Measurements from ENCODE around the gene LIMCH1.
"Not testable (repeated sequence)": the region's sequence is repeated elsewhere in the genome, so short reads cannot be mapped to it uniquely, and the experiment has no call there.

LIMCH1 gene

GRCh38 chr4:41538017-41538733, at the start of gene LIMCH1:
LIMCH1 (plus strand) TSS chr4:41538157; CDS start chr4:41605996, 67,839 bp downstream.
- Histone ChIP-seq H3K9ac (ENCODE audit: low read length) (no peak within 1 kb of the TSS), H3K27me3 (ENCODE audit: control insufficient read depth, insufficient read depth, low read length) (no peaks in the 10 kb centered on the region), H3K9me3 (ENCODE audit: control insufficient read depth, low read length) (no peaks in the 10 kb centered on the region), H3K36me3 (ENCODE audit: control insufficient read depth, insufficient read depth, low read length) (no peaks in the 10 kb centered on the region), H3K4me1 (ENCODE audit: control insufficient read depth, insufficient read depth, low read length) (no peaks in the 10 kb centered on the region), H3K4me3 (ENCODE audit: low read length) (no peak within 1 kb of the TSS)

- H3K4me1 ChIP-seq (ENCODE audit: control insufficient read depth, insufficient read depth, low read length); H3K9ac ChIP-seq (ENCODE audit: low read length); H3K4me3 ChIP-seq (ENCODE audit: low read length); H3K9me3 ChIP-seq (ENCODE audit: control insufficient read depth, low read length); H3K36me3 ChIP-seq (ENCODE audit: control insufficient read depth, insufficient read depth, low read length); H3K27me3 ChIP-seq (ENCODE audit: control insufficient read depth, insufficient read depth, low read length): not testable (repeated sequence)
Measured at GRCh38 chr4:41491081-41491576, 46.8 kb upstream of the LIMCH1 start.

- Histone ChIP-seq H3K9me3 (ENCODE audit: control insufficient read depth, low read length) (no peaks in the 10 kb centered on the region), H3K4me3 (ENCODE audit: low read length) (no peak overlapping the region), H3K4me1 (ENCODE audit: control insufficient read depth, insufficient read depth, low read length) (no peaks in the 10 kb centered on the region), H3K9ac (ENCODE audit: low read length) (no peak overlapping the region), H3K36me3 (ENCODE audit: control insufficient read depth, insufficient read depth, low read length) (no peaks in the 10 kb centered on the region), H3K27me3 (ENCODE audit: control insufficient read depth, insufficient read depth, low read length) (no peaks in the 10 kb centered on the region)
Measured at GRCh38 chr4:41496977-41497376, 41.0 kb upstream of the LIMCH1 start.

- H3K27me3 ChIP-seq (ENCODE audit: control insufficient read depth, insufficient read depth, low read length): no peaks in the 10 kb centered on the region
- no peaks in the 10 kb centered on the region for H3K9me3 ChIP-seq (ENCODE audit: control insufficient read depth, low read length)
- H3K36me3 ChIP-seq (ENCODE audit: control insufficient read depth, insufficient read depth, low read length): no peaks in the 10 kb centered on the region
- no peak overlapping the region for H3K4me3 ChIP-seq (ENCODE audit: low read length)
- no peak overlapping the region for H3K9ac ChIP-seq (ENCODE audit: low read length)
- H3K4me1 ChIP-seq (ENCODE audit: control insufficient read depth, insufficient read depth, low read length): no peaks in the 10 kb centered on the region
Measured at GRCh38 chr4:41498177-41498576, 39.8 kb upstream of the LIMCH1 start.

GRCh38 chr4:41504167-41504818, 33.7 kb upstream of the LIMCH1 start:
- Histone ChIP-seq H3K36me3 (ENCODE audit: control insufficient read depth, insufficient read depth, low read length) (no peaks in the 10 kb centered on the region), H3K27me3 (ENCODE audit: control insufficient read depth, insufficient read depth, low read length) (no peaks in the 10 kb centered on the region), H3K4me3 (ENCODE audit: low read length) (no peak overlapping the region), H3K9ac (ENCODE audit: low read length) (no peak overlapping the region), H3K4me1 (ENCODE audit: control insufficient read depth, insufficient read depth, low read length) (no peaks in the 10 kb centered on the region), H3K9me3 (ENCODE audit: control insufficient read depth, low read length) (no peaks in the 10 kb centered on the region)

GRCh38 chr4:41505161-41505661, 32.7 kb upstream of the LIMCH1 start:
- Histone ChIP-seq H3K36me3 (ENCODE audit: control insufficient read depth, insufficient read depth, low read length) (no peaks in the 10 kb centered on the region), H3K4me1 (ENCODE audit: control insufficient read depth, insufficient read depth, low read length) (no peaks in the 10 kb centered on the region), H3K9ac (ENCODE audit: low read length) (no peak overlapping the region), H3K4me3 (ENCODE audit: low read length) (no peak overlapping the region), H3K27me3 (ENCODE audit: control insufficient read depth, insufficient read depth, low read length) (no peaks in the 10 kb centered on the region), H3K9me3 (ENCODE audit: control insufficient read depth, low read length) (no peaks in the 10 kb centered on the region)

- no peaks in the 10 kb centered on the region for H3K27me3 ChIP-seq (ENCODE audit: control insufficient read depth, insufficient read depth, low read length)
- H3K9ac ChIP-seq (ENCODE audit: low read length): no peak overlapping the region
- no peak overlapping the region for H3K4me3 ChIP-seq (ENCODE audit: low read length)
- H3K4me1 ChIP-seq (ENCODE audit: control insufficient read depth, insufficient read depth, low read length): no peaks in the 10 kb centered on the region
- H3K36me3 ChIP-seq (ENCODE audit: control insufficient read depth, insufficient read depth, low read length): no peaks in the 10 kb centered on the region
- no peaks in the 10 kb centered on the region for H3K9me3 ChIP-seq (ENCODE audit: control insufficient read depth, low read length)
Measured at GRCh38 chr4:41506130-41506529, 31.8 kb upstream of the LIMCH1 start.

GRCh38 chr4:41507291-41507947, 30.5 kb upstream of the LIMCH1 start:
- H3K4me3 ChIP-seq (ENCODE audit: low read length): no peak overlapping the region
- no peaks in the 10 kb centered on the region for H3K36me3 ChIP-seq (ENCODE audit: control insufficient read depth, insufficient read depth, low read length)
- no peak overlapping the region for H3K9ac ChIP-seq (ENCODE audit: low read length)
- no peaks in the 10 kb centered on the region for H3K4me1 ChIP-seq (ENCODE audit: control insufficient read depth, insufficient read depth, low read length)
- H3K9me3 ChIP-seq (ENCODE audit: control insufficient read depth, low read length): no peaks in the 10 kb centered on the region
- H3K27me3 ChIP-seq (ENCODE audit: control insufficient read depth, insufficient read depth, low read length): no peaks in the 10 kb centered on the region

GRCh38 chr4:41509451-41509866, 28.5 kb upstream of the LIMCH1 start:
- Histone ChIP-seq H3K36me3 (ENCODE audit: control insufficient read depth, insufficient read depth, low read length) (no peaks in the 10 kb centered on the region), H3K9ac (ENCODE audit: low read length) (no peak overlapping the region), H3K27me3 (ENCODE audit: control insufficient read depth, insufficient read depth, low read length) (no peaks in the 10 kb centered on the region), H3K4me3 (ENCODE audit: low read length) (no peak overlapping the region), H3K4me1 (ENCODE audit: control insufficient read depth, insufficient read depth, low read length) (no peaks in the 10 kb centered on the region), H3K9me3 (ENCODE audit: control insufficient read depth, low read length) (no peaks in the 10 kb centered on the region)

GRCh38 chr4:41510179-41510578, 27.8 kb upstream of the LIMCH1 start:
- no peak overlapping the region for H3K4me3 ChIP-seq (ENCODE audit: low read length)
- no peaks in the 10 kb centered on the region for H3K27me3 ChIP-seq (ENCODE audit: control insufficient read depth, insufficient read depth, low read length)
- no peak overlapping the region for H3K9ac ChIP-seq (ENCODE audit: low read length)
- H3K9me3 ChIP-seq (ENCODE audit: control insufficient read depth, low read length): no peaks in the 10 kb centered on the region
- no peaks in the 10 kb centered on the region for H3K36me3 ChIP-seq (ENCODE audit: control insufficient read depth, insufficient read depth, low read length)
- no peaks in the 10 kb centered on the region for H3K4me1 ChIP-seq (ENCODE audit: control insufficient read depth, insufficient read depth, low read length)

GRCh38 chr4:41512136-41512535, 25.8 kb upstream of the LIMCH1 start:
- Histone ChIP-seq H3K9ac (ENCODE audit: low read length) (no peak overlapping the region), H3K9me3 (ENCODE audit: control insufficient read depth, low read length) (no peaks in the 10 kb centered on the region), H3K27me3 (ENCODE audit: control insufficient read depth, insufficient read depth, low read length) (no peaks in the 10 kb centered on the region), H3K36me3 (ENCODE audit: control insufficient read depth, insufficient read depth, low read length) (no peaks in the 10 kb centered on the region), H3K4me1 (ENCODE audit: control insufficient read depth, insufficient read depth, low read length) (no peaks in the 10 kb centered on the region), H3K4me3 (ENCODE audit: low read length) (no peak overlapping the region)

GRCh38 chr4:41512596-41512995, 25.4 kb upstream of the LIMCH1 start:
- Histone ChIP-seq H3K4me1 (ENCODE audit: control insufficient read depth, insufficient read depth, low read length) (no peaks in the 10 kb centered on the region), H3K9me3 (ENCODE audit: control insufficient read depth, low read length) (no peaks in the 10 kb centered on the region), H3K9ac (ENCODE audit: low read length) (no peak overlapping the region), H3K4me3 (ENCODE audit: low read length) (no peak overlapping the region), H3K36me3 (ENCODE audit: control insufficient read depth, insufficient read depth, low read length) (no peaks in the 10 kb centered on the region), H3K27me3 (ENCODE audit: control insufficient read depth, insufficient read depth, low read length) (no peaks in the 10 kb centered on the region)
